PFSK-1 (cell line): ENCODE results near the gene DYNLL1.
A peak's percentile ranks its signal among the peaks of the same experiment; 100 is the strongest.

ENCODE experiments used
- SIN3A ChIP-seq: IDR thresholded peaks from 2 replicates; pipeline ENCODE4 v1.6.1; 2012; ENCODE audit warnings: mild to moderate bottlenecking, low read length, moderate library complexity, borderline replicate concordance; ENCODE audit not compliant: insufficient read depth
- TAF1 ChIP-seq: IDR thresholded peaks from 2 replicates; pipeline ENCODE4 v1.6.1; 2012; ENCODE audit warnings: low read length, control low read depth, borderline replicate concordance; ENCODE audit not compliant: insufficient read depth
- TF ChIP-seq, protein P1 (sequence below), 2 experiments: IDR thresholded peaks; 2 replicates each; pipeline versions ENCODE4 v1.6.1 to v1.8.0; 2011 to 2012; ENCODE audit warnings: low read depth in 2 of 2, low read length in 2 of 2, control low read depth in 1 of 2, inconsistent platforms in 1 of 2, mild to moderate bottlenecking in 1 of 2, moderate library complexity in 1 of 2; ENCODE audit not compliant: insufficient read depth in 1 of 2

DNA sequence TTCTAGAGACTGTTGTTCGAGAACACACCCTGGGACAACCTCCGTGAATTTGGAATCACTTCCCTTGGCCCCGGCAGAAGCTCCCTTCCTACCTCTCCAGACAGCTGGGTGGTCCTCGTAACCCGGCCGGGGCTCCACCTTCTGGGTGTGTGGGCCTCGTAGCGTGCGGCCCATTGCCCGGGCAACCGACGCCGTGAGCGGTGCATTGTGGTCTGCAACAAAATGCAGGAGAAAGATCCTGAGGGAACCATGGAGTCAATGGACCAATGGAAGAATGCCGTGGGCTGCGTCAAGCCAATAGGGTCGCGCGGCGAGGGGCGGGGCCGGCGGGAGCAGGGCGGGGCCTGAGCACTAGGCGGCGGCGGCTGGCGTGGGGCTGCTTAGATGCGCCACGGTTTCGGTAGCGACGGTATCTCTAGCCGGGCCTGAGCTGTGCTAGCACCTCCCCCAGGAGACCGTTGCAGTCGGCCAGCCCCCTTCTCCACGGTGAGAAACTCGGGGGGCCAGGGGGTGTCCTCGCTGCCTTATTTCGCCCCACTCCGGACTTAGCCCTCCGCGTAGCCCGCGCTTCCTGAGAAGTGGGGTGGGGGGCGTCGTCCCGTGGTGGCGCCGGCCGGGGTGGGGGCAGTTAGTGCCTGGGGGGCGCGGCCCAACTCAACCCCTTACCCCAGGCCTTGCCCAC is at the start of gene DYNLL1:
- TF ChIP-seq SIN3A: peak; percentile 94
- TF ChIP-seq, protein P1, sequence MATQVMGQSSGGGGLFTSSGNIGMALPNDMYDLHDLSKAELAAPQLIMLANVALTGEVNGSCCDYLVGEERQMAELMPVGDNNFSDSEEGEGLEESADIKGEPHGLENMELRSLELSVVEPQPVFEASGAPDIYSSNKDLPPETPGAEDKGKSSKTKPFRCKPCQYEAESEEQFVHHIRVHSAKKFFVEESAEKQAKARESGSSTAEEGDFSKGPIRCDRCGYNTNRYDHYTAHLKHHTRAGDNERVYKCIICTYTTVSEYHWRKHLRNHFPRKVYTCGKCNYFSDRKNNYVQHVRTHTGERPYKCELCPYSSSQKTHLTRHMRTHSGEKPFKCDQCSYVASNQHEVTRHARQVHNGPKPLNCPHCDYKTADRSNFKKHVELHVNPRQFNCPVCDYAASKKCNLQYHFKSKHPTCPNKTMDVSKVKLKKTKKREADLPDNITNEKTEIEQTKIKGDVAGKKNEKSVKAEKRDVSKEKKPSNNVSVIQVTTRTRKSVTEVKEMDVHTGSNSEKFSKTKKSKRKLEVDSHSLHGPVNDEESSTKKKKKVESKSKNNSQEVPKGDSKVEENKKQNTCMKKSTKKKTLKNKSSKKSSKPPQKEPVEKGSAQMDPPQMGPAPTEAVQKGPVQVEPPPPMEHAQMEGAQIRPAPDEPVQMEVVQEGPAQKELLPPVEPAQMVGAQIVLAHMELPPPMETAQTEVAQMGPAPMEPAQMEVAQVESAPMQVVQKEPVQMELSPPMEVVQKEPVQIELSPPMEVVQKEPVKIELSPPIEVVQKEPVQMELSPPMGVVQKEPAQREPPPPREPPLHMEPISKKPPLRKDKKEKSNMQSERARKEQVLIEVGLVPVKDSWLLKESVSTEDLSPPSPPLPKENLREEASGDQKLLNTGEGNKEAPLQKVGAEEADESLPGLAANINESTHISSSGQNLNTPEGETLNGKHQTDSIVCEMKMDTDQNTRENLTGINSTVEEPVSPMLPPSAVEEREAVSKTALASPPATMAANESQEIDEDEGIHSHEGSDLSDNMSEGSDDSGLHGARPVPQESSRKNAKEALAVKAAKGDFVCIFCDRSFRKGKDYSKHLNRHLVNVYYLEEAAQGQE (IDR thresholded peaks at IDR 0.05; ENCODE audit: insufficient read depth in 1 of 2, low read depth in 2 of 2, low read length in 2 of 2): peak in 1 of 2 experiments; percentile 83; a peak in 2 of 4 replicates
- TF ChIP-seq TAF1: peak; percentile 95
